Ecto neural progenitor cell (in vitro differentiated cells): ENCODE results near the gene LRRC38.
"Not testable (repeated sequence)": the region's sequence is repeated elsewhere in the genome, so short reads cannot be mapped to it uniquely, and the experiment has no call there.

Experiments
- DNase-seq: peaks from one replicate; pipeline ENCODE4 v3.0.0-alpha.2; 2018; ENCODE audit warnings: low spot score

LRRC38 gene, protein sequence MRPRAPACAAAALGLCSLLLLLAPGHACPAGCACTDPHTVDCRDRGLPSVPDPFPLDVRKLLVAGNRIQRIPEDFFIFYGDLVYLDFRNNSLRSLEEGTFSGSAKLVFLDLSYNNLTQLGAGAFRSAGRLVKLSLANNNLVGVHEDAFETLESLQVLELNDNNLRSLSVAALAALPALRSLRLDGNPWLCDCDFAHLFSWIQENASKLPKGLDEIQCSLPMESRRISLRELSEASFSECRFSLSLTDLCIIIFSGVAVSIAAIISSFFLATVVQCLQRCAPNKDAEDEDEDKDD

DNA sequence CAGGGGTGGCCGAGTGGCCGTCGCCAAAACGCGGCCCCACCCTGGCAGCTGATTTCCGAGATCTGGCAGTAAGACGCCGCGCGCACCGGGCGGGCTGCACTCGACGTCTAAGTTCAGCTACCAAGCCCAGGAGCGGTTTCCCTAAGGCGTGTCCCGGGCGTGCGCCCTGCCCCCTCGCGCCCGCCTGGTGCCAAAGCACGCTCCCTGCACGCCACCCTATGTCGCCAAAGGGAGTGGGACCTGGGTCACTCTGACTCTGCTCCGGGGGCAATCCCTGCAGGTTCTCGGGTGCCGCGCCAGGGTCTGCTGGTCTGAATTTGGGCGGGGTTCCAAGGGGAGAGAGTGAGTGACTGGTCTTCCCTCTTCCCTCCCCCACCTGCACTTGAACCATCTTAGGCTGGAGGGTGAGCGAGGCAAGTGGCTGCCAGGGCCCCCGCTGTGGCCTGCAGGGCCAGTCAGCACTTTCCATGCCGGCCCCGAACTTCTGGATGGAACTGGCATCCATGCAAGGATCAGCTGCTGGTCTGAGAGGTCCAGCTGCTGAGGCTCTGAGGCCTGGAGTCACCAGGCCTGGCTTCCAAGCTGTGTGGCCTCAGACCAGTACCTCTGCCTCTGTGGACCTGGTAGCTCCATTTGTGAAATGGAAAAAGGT, at the start of gene LRRC38:
LRRC38 (minus strand) TSS at position 109 of the 652 bp plus-strand sequence. CDS start 410 bp downstream, outside the sequence.
- peak; percentile 68 for DNase-seq

DNA sequence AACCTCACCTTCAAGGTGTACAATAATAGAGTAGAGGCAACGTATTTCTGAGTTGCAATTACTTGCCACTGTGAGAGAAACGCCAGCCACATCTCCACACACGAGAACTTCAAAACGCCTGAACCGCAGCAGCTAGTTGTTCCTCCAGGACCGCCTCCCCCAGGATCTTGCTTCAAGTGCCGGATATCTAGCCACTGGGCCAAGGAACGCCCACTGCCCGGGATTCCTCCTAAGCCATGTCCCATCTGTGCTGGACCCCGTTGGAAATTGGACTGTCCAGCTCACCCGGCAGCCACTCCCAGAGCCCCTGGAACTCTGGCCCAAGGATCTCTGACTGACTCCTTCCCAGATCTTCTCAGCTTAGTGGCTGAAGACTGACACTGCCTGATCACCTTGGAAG, 49.2 kb upstream of the LRRC38 start:
- DNase-seq = not testable (repeated sequence)

DNA sequence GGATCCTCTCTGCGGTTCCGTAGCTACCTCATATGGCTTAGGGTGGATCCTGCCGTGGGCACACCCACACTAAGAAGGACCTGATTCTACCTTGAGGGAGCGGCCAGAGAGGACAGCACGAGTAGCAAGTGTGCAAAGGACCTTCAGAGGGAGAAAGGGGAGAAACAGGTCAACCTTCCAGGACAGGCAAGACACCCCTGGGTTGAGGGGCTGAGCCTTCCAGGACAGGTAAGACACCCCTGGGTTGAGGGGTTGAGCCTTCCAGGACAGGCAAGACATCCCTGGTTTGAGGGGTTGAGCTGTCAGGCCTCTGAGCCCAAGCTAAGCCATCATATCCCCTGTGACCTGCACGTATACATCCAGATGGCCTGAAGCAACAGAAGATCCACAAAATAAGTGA, 46.7 kb upstream of the LRRC38 start:
- no peak for DNase-seq

DNA sequence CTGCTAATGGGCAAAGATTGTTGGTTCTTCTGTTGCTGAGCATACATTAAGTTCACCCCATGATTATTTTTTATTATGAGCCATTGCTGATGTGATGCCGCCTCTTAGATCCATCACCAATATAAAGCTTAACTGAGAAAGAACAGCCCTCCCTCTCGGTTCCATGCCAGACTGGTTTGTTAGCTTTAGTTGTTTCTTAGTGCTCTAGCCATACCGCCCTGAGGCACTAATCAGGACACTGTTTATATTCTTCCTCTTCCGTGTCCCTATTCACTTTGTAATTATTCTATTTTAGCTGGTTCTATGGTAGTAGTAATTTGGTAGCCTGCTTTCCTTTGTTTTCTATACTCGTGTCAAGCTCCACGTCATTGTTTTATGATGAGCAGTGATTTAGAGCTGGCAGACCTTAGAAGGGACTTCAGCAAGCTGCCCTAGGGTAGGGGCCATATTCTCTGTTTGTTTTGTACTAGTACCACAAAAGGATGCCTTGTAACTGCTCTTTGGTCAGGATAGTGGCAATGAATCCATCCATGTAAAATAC, 42.5 kb upstream of the LRRC38 start:
- DNase-seq = no peak

DNA sequence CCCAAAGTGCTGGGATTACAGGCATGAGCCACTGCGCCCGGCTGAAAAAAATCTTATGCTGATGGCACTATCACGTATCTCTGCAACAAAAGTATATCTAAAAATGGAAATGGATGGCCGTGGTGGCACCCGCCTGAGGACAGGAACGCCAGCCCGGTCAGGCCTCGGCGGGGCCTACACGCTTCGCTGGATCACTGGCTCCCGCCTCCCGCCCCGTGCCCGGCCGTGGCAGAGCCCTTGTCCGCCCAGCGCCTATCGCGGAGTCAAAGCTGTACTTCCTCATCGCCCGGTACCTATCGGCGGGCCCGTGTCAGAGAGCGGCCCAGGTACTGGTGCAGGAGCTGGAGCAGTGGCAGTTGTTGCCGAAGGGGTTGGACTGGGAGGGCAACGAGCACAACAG, 41.0 kb upstream of the LRRC38 start:
- no peak for DNase-seq

DNA sequence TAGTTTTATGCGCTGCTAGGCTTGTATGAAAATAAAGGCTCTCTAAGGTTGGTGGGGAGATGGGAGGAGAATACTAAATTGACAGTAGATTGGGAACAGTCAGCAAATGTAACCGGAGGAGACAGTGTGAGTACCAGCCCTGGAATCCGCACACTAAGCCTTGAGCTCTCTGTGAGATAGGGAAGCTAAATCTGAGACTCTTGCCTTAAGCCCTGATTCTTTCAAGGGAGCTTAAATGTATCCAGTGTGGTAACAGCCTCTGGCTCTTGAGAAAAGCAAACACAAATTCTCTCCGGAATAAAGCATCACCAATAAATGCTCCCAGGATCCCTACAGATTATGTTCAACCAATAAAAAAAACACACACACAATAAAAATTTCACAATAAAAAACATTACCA, 36.9 kb upstream of the LRRC38 start:
- no peak for DNase-seq

DNA sequence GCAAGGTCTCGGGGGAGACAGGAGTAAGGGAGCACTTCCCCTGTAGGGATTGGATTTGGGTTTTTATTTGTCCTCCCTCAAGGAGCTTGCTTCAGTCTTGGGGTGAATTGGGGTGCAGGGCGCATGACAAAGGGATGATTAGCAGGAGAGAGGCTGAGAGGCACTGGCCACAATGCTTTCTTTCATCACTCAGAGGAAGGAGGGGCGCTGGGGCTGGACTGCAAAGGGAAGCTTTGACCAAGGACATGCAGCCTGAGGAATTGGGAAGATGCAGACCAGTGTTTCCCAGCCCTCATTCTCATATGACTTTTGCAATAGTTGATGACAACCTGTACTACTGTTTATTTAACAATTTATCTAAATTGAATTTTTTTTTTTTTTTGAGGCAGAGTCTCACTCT, 35.7 kb upstream of the LRRC38 start:
- no peak for DNase-seq

DNA sequence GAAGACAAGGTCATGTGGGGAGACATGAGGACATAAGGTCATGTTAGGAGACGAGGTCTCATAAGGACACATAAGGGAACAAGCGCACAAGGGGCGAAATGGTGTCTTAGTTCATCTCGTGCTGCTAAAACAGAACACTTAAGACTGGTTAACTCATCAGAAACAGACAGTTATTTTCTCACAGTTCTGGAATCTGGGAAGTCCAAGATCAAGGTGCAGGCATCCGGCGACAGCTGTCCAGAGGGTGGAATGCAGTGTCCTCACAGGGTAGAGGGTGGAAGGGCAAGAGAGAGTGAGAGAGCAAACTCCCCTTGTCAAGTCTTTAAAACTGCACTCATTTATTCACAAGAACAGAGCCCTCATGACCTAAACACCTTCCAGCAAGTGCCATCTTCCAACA, 35.2 kb upstream of the LRRC38 start:
- no peak for DNase-seq

DNA sequence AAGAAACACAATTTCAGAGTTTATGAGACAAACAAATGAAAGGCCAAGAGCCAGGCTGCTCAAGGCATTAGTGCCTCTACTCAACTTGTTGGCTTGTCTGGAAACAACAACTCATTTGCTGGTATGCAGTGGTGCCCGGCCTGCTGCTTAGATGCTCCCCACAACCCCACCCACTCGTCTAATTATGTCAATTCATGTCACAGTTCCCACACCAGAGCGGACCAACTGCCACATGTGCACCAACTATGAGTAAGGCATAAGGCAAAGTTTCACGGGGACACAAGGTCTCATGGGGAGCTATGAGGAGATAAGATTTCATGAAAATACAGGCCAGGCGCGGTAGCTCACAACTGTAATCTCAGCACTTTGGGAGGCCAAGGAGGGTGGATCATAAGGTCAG, 34.5 kb upstream of the LRRC38 start:
- DNase-seq = no peak

DNA sequence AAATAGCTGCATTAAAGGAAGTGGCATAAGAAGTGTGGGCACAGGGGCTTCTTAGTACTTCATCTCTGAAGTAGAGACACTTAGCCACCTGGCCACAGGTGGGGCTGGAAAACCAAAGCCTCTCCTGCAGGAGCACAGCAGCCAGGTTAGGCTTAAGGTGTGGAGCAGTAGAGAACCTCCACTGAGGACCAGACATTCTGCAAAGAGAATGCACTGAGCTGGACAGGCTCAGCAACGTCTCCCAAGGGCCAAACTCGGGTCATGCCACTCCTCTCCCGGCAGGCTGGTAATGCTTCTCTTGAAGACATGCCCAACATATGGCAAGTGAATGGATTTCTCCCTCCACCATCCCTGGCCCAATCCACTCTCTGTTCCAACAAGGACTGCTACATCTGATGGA, 33.0 kb upstream of the LRRC38 start:
- DNase-seq = no peak

DNA sequence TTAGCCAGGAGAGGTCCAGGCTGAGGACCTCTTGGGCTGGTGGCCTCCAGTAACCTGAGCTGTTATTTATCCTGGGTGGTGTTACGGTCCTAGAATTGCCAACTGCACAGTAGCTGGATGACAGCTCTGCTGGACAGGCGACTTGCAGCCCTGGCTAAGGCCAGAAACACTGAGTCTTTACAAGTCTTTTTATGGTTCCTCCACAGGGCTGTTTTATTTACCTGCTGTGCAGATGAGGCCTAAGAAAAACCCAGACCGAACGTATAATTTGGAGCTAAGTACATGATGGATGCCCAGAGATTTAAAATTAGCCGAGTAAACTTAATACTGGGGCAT, 30.4 kb upstream of the LRRC38 start:
- DNase-seq = no peak

DNA sequence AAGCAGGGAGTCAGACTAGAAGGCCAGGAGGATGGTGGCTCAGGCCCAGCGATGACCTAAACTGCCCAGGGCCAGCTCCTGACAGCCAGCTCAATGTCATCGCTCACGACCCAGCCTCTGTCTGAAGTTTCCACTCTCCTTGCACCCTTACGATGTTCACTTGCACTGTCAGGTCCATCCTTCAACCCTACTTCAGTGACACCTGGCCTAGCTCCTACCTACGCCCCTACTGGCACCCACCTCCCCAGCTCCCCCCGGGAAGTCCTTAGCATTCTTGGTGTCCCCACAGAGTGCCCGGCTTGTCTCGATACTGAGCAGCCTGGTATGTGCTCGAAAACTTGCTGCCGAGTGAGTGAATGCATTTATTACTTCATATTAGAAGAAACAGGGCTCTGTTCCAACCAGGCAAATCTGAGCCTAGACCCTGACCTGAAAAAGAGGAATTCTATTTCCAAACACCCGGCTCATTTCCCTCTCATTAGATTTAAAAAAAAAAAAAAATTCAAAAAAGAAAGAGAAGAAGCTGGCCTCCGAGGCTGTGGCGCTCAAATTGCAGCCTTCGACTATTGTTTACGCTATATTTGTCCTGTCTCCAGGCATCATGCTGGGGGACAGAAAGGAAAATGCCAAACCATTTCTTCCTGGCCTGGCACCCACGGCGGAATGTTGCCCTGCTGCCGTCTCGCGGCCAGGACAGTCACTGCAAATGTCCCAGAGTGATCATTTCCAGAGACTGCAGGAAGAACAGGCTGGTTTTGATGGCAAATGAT, 29.8 kb upstream of the LRRC38 start:
- DNase-seq = no peak

DNA sequence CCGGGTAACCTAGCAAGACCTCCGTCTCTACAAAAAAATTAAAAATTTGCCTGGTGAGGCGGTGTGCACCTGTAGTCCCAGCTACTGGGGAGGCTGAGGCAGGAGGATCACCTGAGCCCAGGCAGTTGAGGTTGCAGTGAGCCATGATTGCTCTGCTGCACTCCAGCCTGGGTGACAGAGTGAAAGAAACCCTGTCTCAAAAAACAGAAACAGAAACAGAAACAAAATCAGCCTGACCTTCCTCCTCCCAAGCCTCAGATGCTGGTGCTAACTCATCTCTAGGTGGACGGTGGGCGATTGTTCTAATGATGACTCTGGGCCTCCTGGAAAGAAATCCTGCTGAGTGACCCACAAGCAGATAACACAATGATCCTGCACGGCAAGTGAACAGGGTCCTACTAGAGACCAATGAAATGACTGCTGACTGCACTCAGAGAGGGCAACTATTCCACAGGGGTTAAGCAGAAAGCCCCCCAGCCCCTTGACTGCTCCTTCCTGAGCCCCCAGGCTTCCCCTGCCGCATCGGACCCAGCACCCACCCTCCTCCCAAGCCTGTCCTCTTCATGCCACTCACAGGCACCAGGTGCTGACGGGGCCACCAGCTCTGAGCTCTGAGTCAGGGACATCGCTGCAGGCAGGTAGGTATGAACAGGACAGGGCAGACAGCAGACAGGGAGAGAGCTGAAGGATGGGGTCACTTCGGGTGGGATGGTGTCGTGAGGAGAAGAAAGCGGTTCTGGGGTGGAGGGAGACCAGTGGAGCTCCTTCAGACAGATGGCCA, 27.8 kb upstream of the LRRC38 start:
- no peak for DNase-seq

DNA sequence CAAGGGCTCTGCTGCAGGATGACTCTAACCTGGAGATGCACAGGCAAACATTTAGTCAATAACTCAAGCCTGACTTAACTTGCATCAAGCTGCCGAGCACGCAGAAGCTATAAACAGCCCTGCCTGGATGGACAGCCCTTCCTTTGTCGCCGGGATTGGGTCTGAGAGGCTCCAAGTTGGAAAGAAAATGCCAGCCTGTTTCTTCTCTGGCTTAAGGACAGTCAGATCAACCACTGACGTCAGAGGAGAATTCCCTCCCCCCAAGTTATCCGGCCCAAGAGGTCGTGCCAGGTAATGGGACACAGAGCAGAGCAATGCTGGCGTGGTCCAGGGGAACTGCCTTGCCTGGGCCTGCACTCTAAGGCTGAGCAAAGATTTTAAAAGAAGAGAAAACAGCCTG, 27.1 kb upstream of the LRRC38 start:
- DNase-seq = no peak

DNA sequence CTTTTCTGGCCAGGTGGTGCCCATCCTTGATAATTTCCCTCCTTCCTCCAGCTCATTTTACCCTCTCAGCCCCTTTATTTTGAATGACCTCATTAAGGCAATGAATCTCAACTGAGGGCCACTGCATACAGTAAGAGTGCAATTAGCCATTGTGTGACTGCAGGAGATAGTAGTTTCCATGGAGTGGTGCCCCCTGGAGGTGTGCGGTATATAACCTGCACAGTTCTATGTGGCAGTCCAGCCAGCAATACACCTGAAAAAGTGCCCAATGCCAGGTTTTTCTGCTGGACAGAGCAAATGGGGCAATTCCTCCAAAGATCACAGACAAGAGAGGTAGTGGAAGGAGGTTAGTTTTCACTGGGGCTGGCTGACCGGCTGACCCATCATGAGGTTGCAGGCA, 25.9 kb upstream of the LRRC38 start:
- DNase-seq = no peak

DNA sequence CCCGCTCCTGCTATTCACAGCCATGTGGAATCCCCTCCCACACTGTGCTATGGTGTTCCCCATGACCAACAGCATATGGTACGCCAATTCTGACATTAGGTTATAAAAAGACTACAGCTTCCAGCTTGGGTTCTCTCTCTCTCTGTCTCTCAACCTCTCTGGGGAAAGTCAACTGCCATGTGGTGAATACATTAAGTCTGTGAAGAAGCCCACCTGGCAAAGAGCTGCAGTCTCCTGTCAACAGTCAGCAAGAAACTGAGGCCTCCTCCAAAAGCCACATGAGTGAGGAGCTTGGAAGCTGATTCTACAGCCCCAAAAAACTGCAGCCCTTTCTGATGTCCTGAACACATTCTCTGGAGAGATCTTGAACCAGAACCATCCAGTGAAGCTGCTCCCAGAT, 25.0 kb upstream of the LRRC38 start:
- DNase-seq = no peak

DNA sequence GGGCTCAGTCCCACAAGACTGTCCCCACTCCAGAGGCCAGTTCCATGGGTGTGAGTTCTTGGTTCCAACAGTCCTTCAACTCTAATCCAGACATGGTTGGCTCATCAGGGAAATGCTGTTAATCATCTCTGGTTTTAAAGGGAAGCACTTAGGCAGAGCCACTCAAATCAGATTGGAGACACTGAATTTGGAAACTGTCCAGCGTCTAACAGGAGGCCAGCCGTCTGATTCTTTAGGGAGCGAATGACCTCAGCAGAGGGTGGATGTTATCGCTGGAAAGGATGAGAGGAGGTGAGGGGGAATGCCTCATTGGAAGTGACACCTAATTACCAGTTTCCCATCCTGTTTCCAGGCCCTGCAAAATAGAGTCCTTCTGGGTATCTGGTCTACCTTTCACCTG, 22.8 kb upstream of the LRRC38 start:
- DNase-seq = no peak

DNA sequence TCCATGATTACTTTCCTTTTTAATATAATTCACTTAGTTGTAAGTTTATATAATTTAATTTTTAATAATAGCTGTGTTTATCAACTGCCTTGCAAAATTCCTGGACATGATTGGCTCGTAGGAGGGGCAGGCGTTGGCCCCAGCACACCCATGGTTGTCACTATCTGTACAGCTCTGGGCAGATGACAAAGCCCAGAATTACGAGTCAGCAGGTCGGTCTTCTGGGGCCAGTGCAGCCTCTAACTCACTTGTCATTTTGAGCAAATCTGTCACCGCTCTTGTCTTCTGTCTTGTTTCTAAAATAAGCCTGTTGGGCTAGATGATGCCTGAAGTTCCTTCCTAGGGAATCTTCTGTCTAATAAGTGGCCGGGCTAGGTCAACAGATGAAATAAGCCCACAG, 21.4 kb upstream of the LRRC38 start:
- DNase-seq = no peak

DNA sequence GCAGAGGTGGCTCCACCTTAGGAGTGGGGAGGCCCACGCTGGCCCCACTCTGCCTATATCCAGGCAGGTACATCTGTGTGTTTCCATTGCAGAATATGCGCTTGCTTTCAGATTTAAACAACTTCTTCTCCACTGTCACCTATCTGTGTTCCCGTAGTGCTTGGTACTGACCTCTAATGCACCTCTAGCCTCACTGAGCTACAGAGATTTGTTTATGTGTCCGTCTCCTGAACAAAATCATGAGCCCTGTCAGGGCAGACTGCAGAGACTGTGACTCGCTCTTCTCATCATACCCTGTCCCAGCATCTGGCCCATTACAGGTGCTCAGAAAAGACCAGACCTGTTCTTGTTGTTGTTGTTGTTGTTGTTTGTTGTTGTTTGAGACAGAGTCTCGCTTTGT, 14.5 kb upstream of the LRRC38 start:
- DNase-seq = no peak

DNA sequence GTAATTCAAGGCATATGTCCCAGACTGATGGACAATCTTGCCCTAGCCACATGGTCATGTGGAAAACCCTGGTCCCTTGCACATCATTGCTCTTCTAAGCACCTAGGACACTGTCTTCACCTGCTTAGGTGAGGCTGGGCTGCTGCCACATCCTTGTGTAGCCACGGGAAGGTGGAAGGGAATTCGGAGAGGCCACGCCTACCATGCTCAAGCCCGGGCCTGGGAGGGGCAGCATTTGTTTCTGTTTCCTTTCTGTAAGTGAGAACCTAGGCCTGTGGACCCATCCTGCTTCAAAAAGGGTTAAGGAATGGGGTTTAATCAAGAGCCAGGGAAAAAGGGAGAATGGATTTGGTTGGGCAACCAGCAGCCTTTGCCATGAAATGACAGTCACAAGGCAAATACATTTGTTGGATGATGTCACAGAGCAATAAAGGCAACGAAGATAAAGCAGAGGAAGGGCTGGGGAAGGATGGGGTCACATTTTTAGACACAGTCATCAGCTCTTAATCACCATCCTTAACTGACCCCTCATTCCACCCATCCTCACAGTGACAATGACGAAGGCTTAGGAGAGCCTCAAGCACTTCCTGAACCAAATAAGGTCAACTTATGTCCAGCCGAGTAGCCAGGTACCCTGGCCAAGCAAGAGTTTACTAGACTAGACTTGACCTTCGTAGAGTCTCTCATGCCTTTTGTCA, 10.1 kb upstream of the LRRC38 start:
- DNase-seq = no peak

DNA sequence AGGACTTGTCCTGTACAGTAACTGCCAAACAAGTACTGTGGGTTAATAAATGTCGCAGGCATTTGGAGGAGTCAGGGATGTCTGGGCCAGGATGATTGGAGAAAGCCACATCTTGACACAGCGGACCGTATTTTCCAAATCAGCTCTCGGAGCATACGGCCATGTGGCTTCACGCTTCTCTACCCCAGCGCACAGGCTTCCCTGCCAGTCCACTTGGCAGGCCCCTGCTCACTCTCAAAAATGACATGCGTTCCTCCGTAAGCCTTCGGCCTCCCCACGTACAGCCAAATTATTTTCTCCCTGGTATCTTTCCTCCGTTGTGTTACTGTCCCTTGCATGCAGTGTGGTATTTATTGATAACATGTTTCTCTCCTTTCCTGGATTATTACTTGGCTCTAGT, 7.2 kb upstream of the LRRC38 start:
- DNase-seq = no peak
